ENCODE results near the gene KCNIP4.

KCNIP4 gene

DNA sequence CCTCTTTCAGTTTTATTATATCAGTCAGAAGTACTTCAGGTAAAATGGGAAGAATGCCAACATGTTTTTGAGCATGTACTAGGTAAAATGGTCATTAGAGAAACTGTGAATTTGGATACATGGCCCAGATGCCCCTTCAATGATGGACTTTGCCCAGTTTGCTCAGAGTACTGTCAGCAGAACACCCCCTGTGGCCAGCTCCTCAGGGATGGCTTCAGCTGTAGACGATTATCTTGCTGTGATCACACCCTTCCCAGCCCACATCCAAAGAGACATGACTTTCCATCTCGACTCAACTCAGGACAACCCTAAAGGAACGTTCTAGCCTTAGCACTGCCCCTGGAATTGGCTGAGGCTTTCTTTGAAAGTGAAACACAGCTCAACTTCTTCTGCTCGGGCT lies 809.2 kb downstream of the KCNIP4 start:
- no peak overlapping the region for H3K27ac ChIP-seq (ENCODE audit: low read depth, low read length)
- H3K27me3 ChIP-seq (ENCODE audit: control insufficient read depth, insufficient read depth, low read length) = no peaks in the 10 kb centered on the region
- H3K4me3 ChIP-seq (ENCODE audit: low read depth, low read length) = no peak overlapping the region
- H3K36me3 ChIP-seq (ENCODE audit: control insufficient read depth, insufficient read depth, low read length) = no peaks in the 10 kb centered on the region
- no peaks in the 10 kb centered on the region for H3K4me1 ChIP-seq (ENCODE audit: control insufficient read depth, insufficient read depth, low read length)
- H3K9me3 ChIP-seq (ENCODE audit: control insufficient read depth, insufficient read depth, low read depth, low read length) = no peaks in the 10 kb centered on the region
- H3K9ac ChIP-seq (ENCODE audit: low read length) = no peak overlapping the region

DNA sequence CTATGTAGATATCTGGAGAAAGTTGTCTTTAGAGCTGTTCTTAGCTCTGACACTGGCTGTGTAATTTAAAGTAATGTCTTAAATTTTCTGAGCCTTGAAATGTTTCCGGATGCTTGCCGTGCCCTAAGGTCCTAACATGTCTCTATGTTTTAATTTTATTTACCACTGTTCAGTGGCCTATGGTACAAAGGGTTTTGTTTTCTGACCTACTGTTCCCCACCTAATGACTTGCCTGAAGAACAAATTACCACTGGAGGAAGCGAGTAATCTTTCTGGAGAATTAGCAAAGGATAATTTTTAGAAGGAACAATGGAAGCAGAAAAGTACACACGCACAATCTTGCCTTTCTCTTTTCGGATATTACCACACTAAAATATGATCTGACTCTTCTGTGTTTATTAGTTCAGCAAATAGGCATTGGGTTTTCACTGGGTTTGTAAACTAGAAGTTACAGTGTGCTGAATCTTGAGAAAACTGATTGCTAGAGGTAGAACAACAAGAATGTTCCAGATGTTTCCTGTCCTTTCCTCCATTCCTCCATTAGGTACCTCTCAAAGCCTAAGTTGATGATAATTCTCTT lies 812.4 kb downstream of the KCNIP4 start:
- H3K9ac ChIP-seq (ENCODE audit: low read length) = no peak overlapping the region
- H3K4me3 ChIP-seq (ENCODE audit: low read depth, low read length) = no peak overlapping the region
- H3K36me3 ChIP-seq (ENCODE audit: control insufficient read depth, insufficient read depth, low read length) = no peaks in the 10 kb centered on the region
- H3K27ac ChIP-seq (ENCODE audit: low read depth, low read length) = no peak overlapping the region
- H3K9me3 ChIP-seq (ENCODE audit: control insufficient read depth, insufficient read depth, low read depth, low read length) = no peaks in the 10 kb centered on the region
- H3K27me3 ChIP-seq (ENCODE audit: control insufficient read depth, insufficient read depth, low read length) = no peaks in the 10 kb centered on the region
- no peaks in the 10 kb centered on the region for H3K4me1 ChIP-seq (ENCODE audit: control insufficient read depth, insufficient read depth, low read length)

DNA sequence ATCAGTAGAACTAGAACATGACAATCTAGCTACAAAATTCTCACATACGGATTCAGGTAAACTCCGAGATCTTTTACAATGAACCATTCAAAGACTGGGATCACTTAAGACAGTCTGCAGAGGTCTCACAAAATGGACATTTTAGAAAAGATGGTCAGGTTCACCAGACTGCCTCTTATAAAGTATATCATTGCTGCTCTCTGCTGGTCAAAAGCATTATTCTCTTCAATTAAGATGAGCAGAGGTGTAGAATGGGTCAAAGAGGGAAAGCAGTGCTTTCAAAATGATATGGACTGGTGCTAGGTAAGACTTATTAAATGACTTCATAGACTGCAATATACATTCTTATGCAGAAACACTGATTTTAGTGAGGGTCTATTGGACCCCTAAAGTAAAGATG lies 813.6 kb downstream of the KCNIP4 start:
- no peak overlapping the region for H3K4me3 ChIP-seq (ENCODE audit: low read depth, low read length)
- no peaks in the 10 kb centered on the region for H3K27me3 ChIP-seq (ENCODE audit: control insufficient read depth, insufficient read depth, low read length)
- no peaks in the 10 kb centered on the region for H3K4me1 ChIP-seq (ENCODE audit: control insufficient read depth, insufficient read depth, low read length)
- H3K36me3 ChIP-seq (ENCODE audit: control insufficient read depth, insufficient read depth, low read length) = no peaks in the 10 kb centered on the region
- no peaks in the 10 kb centered on the region for H3K9me3 ChIP-seq (ENCODE audit: control insufficient read depth, insufficient read depth, low read depth, low read length)
- H3K9ac ChIP-seq (ENCODE audit: low read length) = no peak overlapping the region
- no peak overlapping the region for H3K27ac ChIP-seq (ENCODE audit: low read depth, low read length)

DNA sequence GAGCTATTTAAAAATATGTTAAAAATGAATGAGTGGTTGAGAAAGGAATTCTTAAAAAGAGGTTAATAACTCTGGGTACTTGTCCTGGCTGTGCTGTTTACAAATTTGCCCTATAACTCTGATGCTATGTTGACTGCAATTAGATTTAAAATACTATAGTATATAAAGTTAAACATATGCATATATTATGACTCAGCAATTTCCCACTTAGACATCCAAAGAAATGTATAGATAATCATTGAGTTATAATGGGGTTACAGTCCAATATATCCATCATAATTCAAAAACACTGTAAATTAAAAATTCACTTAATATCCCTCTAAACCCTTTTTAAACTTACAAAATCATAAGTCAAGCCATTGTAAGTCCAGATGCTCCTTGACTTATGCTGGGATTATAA lies 818.0 kb downstream of the KCNIP4 start:
- Histone ChIP-seq H3K36me3 (ENCODE audit: control insufficient read depth, insufficient read depth, low read length) (no peaks in the 10 kb centered on the region), H3K9me3 (ENCODE audit: control insufficient read depth, insufficient read depth, low read depth, low read length) (no peaks in the 10 kb centered on the region), H3K27me3 (ENCODE audit: control insufficient read depth, insufficient read depth, low read length) (no peaks in the 10 kb centered on the region; the same call in 1 of the 2 replicates)

DNA sequence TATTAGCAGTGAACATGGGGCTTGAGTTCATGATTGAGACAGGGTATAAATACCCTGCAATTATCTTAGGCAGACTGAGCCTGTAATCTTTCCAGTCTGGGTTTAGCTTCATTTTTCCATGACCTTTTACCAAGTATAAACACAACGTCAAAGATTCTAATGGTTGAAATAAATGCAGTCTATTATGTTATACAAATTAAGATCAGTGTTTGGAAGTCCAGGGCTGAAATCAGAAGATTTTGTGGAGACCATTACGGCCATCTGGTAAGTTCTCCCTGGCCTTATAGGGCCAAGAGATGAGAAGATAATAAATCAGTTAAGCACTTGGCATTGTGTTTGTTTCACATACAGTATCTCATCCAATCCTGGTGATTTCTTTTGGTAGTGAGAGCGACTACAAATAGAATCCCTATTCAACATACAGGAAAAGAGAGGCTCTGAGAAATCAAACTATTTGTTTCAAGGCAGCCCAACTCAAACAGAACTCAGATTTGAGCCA lies 822.5 kb downstream of the KCNIP4 start:
- Histone ChIP-seq H3K9me3 (ENCODE audit: control insufficient read depth, insufficient read depth, low read depth, low read length) (no peaks in the 10 kb centered on the region), H3K27me3 (ENCODE audit: control insufficient read depth, insufficient read depth, low read length) (no peaks in the 10 kb centered on the region; the same call in 1 of the 2 replicates), H3K27ac (ENCODE audit: low read depth, low read length) (no peak overlapping the region), H3K4me3 (ENCODE audit: low read depth, low read length) (no peak overlapping the region), H3K4me1 (ENCODE audit: control insufficient read depth, insufficient read depth, low read length) (no peaks in the 10 kb centered on the region), H3K9ac (ENCODE audit: low read length) (no peak overlapping the region), H3K36me3 (ENCODE audit: control insufficient read depth, insufficient read depth, low read length) (no peaks in the 10 kb centered on the region)

More for the DNA sequence above, 818.0 kb downstream of the KCNIP4 start:
- Histone ChIP-seq H3K27ac (ENCODE audit: low read depth, low read length) (no peak overlapping the region), H3K4me3 (ENCODE audit: low read depth, low read length) (no peak overlapping the region), H3K9ac (ENCODE audit: low read length) (no peak overlapping the region), H3K4me1 (ENCODE audit: control insufficient read depth, insufficient read depth, low read length) (no peaks in the 10 kb centered on the region)

DNA sequence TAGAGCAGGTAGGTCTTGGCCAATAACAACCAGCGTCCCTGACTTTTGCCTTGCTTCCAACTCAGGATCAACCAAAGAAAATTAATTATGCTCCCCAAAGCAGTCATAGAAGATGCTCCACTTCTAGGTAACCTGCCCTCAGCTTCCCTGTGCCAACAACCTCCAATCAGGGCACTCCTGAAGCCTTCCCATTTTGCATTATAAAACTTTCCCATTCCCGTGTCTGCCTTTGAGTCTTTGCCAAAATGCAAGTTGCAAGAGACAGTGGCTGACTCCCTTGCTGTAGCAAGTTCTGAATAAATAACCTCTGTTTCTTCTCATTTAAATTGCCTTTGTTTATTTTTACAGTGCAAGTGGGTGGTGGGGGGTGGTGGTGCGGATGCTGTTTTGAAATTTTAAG lies 830.3 kb downstream of the KCNIP4 start:
- Histone ChIP-seq H3K27me3 (ENCODE audit: control insufficient read depth, insufficient read depth, low read length) (no peaks in the 10 kb centered on the region), H3K4me1 (ENCODE audit: control insufficient read depth, insufficient read depth, low read length) (peaks cover 10% of the 10 kb centered on the region; the same call in 1 of the 2 replicates), H3K9me3 (ENCODE audit: control insufficient read depth, insufficient read depth, low read depth, low read length) (no peaks in the 10 kb centered on the region), H3K27ac (ENCODE audit: low read depth, low read length) (no peak overlapping the region), H3K36me3 (ENCODE audit: control insufficient read depth, insufficient read depth, low read length) (no peaks in the 10 kb centered on the region), H3K4me3 (ENCODE audit: low read depth, low read length) (no peak overlapping the region), H3K9ac (ENCODE audit: low read length) (no peak overlapping the region)

DNA sequence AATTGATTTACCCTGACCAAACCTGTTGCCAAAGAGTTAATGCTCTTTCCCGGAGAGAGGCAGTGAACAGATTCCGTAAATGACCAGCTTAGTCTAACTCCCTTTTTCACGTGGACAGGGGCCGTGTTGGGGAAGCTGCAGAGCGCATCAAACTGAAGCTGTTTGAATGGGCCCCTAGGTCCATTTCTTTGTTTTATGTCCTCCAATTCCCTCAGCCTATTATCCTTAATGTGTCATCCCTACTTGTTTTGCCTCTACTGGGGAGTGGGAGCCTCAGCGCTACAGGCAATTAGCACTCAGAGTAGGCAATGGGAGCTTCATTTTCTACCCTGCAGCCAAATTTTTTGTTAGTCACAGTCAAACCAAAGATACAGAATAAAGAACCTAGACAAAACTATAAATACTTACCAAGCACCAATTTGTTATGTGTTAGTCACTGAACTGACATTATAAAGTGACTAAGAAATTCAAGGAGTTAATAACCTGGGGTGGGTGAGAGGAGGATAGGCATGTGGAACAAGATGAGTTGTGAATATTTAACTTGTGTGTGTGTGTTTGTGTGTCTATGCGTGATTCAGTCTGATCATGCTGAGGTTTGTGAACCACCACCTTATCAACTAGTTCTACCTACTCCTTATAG lies 830.9 kb downstream of the KCNIP4 start:
- H3K27ac ChIP-seq (ENCODE audit: low read depth, low read length) = no peak overlapping the region
- no peaks in the 10 kb centered on the region for H3K27me3 ChIP-seq (ENCODE audit: control insufficient read depth, insufficient read depth, low read length)
- no peaks in the 10 kb centered on the region for H3K9me3 ChIP-seq (ENCODE audit: control insufficient read depth, insufficient read depth, low read depth, low read length)
- peaks cover 10% of the 10 kb centered on the region; the same call in 1 of the 2 replicates for H3K4me1 ChIP-seq (ENCODE audit: control insufficient read depth, insufficient read depth, low read length)
- H3K4me3 ChIP-seq (ENCODE audit: low read depth, low read length) = no peak overlapping the region
- H3K9ac ChIP-seq (ENCODE audit: low read length) = no peak overlapping the region
- H3K36me3 ChIP-seq (ENCODE audit: control insufficient read depth, insufficient read depth, low read length) = no peaks in the 10 kb centered on the region

DNA sequence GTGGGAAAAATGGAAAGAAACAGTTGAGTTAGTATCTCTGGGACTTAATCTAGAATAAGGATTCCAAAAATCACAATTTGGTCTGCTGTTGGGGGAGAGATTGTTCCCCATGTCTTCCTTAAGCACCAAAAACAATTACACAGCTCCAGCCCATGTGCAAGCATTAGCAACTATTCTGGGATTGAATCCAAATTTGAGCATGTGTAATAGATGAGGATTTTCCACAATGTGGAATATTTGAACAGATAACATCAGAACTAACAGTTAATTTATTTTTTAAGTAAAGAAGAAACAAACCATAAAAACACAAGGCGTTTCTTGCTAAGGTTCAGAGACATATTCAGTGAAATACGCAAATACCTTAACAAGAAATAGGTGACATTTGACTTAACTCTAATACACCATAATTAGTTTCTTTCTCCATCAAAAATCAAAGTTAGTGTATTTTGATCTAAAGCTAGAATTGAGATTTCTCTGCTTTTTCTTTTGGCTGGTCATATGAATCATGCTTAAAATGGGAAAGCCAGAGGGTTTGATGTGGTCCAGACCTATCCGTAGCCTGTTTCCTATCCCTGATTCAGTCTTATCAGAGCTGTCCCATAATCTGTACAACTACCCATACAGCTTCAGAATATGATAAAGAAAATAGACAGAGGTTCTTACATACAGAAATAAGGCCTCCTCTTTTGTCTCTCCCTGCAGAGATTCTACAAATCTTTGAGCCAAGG lies 834.9 kb downstream of the KCNIP4 start:
- no peak overlapping the region for H3K9ac ChIP-seq (ENCODE audit: low read length)
- H3K4me3 ChIP-seq (ENCODE audit: low read depth, low read length) = no peak overlapping the region
- no peak overlapping the region for H3K27ac ChIP-seq (ENCODE audit: low read depth, low read length)
- H3K9me3 ChIP-seq (ENCODE audit: control insufficient read depth, insufficient read depth, low read depth, low read length) = peaks cover 17% of the 10 kb centered on the region; the same call in 1 of the 2 replicates
- no peaks in the 10 kb centered on the region for H3K36me3 ChIP-seq (ENCODE audit: control insufficient read depth, insufficient read depth, low read length)
- H3K4me1 ChIP-seq (ENCODE audit: control insufficient read depth, insufficient read depth, low read length) = peaks cover 9% of the 10 kb centered on the region; the same call in 1 of the 2 replicates
- no peaks in the 10 kb centered on the region for H3K27me3 ChIP-seq (ENCODE audit: control insufficient read depth, insufficient read depth, low read length)

DNA sequence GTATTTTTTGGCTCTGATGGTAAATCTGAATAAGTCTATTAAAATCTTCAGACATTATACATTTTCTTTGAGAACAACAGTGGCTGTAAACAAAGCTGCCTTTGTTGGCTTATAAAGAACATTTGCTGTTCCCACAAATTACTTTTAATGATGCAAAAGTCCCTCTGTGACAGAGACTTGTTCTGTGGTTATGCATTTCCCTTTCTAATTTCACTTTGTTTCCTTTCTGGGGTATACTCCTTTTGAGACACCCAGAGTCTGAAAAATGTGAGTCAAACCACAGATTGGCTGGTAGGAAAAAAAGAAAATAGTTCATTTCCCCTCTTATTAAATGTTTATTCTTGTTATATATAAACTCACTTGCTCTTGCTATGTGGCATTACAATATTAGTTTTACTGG lies 845.9 kb downstream of the KCNIP4 start:
- Histone ChIP-seq H3K27ac (ENCODE audit: low read depth, low read length) (no peak overlapping the region), H3K4me3 (ENCODE audit: low read depth, low read length) (no peak overlapping the region), H3K9ac (ENCODE audit: low read length) (no peak overlapping the region), H3K36me3 (ENCODE audit: control insufficient read depth, insufficient read depth, low read length) (no peaks in the 10 kb centered on the region), H3K9me3 (ENCODE audit: control insufficient read depth, insufficient read depth, low read depth, low read length) (no peaks in the 10 kb centered on the region), H3K27me3 (ENCODE audit: control insufficient read depth, insufficient read depth, low read length) (no peaks in the 10 kb centered on the region), H3K4me1 (ENCODE audit: control insufficient read depth, insufficient read depth, low read length) (no peaks in the 10 kb centered on the region)

DNA sequence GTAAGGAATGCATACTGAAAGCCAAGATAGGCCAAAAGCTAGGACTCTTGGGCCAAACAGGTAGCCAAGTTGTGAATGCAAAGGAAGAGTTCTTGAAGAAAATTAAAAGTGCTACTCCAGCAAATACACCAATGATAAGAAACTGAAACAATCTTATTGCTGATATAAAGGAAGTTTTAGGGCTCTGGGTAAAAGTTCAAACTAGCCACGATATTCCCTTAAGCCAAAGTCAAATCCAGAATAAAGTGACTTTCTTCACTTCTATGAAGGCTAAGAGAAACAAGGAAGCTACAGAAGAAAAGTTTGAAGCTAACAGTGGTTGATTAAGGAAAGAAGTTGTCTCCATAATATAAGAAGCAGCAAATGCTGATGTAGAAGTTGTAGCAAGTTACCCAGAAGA lies 850.7 kb downstream of the KCNIP4 start:
- Histone ChIP-seq H3K27me3 (ENCODE audit: control insufficient read depth, insufficient read depth, low read length) (no peaks in the 10 kb centered on the region), H3K9me3 (ENCODE audit: control insufficient read depth, insufficient read depth, low read depth, low read length) (no peaks in the 10 kb centered on the region), H3K9ac (ENCODE audit: low read length) (no peak overlapping the region), H3K4me1 (ENCODE audit: control insufficient read depth, insufficient read depth, low read length) (no peaks in the 10 kb centered on the region), H3K27ac (ENCODE audit: low read depth, low read length) (no peak overlapping the region), H3K36me3 (ENCODE audit: control insufficient read depth, insufficient read depth, low read length) (no peaks in the 10 kb centered on the region), H3K4me3 (ENCODE audit: low read depth, low read length) (no peak overlapping the region)

DNA sequence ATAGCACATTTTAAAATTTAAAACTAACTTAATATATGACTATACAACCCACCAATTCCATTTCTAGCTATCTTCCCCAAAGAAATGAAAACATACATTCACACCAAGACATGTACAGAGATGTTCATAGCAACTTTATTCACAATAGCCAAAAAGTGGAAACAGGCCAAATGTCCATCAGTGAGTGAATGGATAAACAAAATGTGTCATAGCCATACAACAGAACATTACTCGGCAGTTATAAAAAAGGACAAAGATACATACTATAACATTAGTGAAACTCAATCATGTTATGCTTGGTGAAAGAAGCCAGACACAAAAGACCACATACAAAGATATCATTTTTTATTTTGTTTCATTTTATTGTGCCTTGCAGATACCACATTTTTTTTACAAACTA lies 851.5 kb downstream of the KCNIP4 start:
- Histone ChIP-seq H3K36me3 (ENCODE audit: control insufficient read depth, insufficient read depth, low read length) (no peaks in the 10 kb centered on the region), H3K27me3 (ENCODE audit: control insufficient read depth, insufficient read depth, low read length) (no peaks in the 10 kb centered on the region), H3K4me1 (ENCODE audit: control insufficient read depth, insufficient read depth, low read length) (no peaks in the 10 kb centered on the region), H3K27ac (ENCODE audit: low read depth, low read length) (no peak overlapping the region), H3K9me3 (ENCODE audit: control insufficient read depth, insufficient read depth, low read depth, low read length) (no peaks in the 10 kb centered on the region), H3K4me3 (ENCODE audit: low read depth, low read length) (no peak overlapping the region), H3K9ac (ENCODE audit: low read length) (no peak overlapping the region)
